ENCODE data around the gene SLC22A23.

The SLC22A23 gene

GRCh38 chr6:3321042-3321441 is 135.8 kb downstream of the SLC22A23 start:
- Histone ChIP-seq H3K36me3 (replicated peaks; ENCODE audit: insufficient read depth, low read length) (no peaks in the 10 kb centered on the region), H3F3A (ENCODE audit: insufficient read depth, low read length) (no peaks in the 10 kb centered on the region), H3K4me2 (ENCODE audit: low read depth, low read length) (no peak overlapping the region), H3K4me3 (ENCODE audit: low read length) (no peak overlapping the region), H3K9ac (ENCODE audit: low read length) (no peak overlapping the region), H3K4me1 (ENCODE audit: low read length) (no peaks in the 10 kb centered on the region), H3K27me3 (replicated peaks; ENCODE audit: insufficient read depth, low read length) (no peaks in the 10 kb centered on the region), H3K9me3 (replicated peaks; ENCODE audit: insufficient read depth, low read length) (no peaks in the 10 kb centered on the region), H4K20me1 (ENCODE audit: insufficient read depth, low read length) (no peaks in the 10 kb centered on the region), H3K9me2 (replicated peaks; ENCODE audit: insufficient read depth, low read length) (no peaks in the 10 kb centered on the region), H2AFZ (ENCODE audit: low read length) (no peak overlapping the region), H3K27ac (ENCODE audit: low read length) (no peak overlapping the region), H3K79me2 (ENCODE audit: low read length) (no peaks in the 10 kb centered on the region)
- DNase-seq, result no peak
- TF ChIP-seq CTCF (IDR thresholded peaks at IDR 0.05; ENCODE audit: low read length) (no peak), EZH2phosphoT487 (IDR thresholded peaks at IDR 0.05; ENCODE audit: low read length) (no peak), EZH2 (optimal IDR thresholded peaks at IDR 0.05; ENCODE audit: low read depth, low read length) (no peak)

DNA sequence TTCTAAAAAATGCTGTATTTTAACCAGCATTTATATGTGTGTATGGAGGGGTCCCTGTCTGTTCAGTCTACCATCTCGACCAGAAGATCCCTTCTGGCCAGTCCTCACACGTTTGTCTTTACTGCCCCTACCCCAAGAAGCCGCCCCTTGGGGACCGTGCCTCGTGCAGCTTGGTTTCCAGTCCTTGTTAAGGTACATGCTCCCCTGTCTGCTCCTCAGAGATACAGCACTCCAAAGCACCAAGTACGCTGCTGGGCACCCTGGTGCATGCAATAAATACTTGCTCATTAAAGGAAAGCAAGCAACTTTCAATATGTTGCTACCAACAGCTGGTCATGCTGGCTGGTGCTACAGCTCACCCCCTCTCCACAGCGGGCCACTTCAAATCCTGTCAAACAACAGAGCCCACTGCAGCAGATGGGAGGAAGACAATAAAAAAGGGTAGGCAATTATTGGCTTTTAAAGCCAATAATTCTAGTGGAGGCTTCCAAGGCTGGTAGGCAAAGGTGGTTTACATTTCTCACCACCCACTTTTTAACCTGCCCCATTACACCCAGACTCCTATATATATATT is 136.5 kb downstream of the SLC22A23 start:
- Histone ChIP-seq H3K36me3 (replicated peaks; ENCODE audit: insufficient read depth, low read length) (no peaks in the 10 kb centered on the region), H3K9me3 (replicated peaks; ENCODE audit: insufficient read depth, low read length) (no peaks in the 10 kb centered on the region), H3F3A (ENCODE audit: insufficient read depth, low read length) (no peaks in the 10 kb centered on the region), H2AFZ (ENCODE audit: low read length) (no peak overlapping the region), H3K27ac (ENCODE audit: low read length) (no peak overlapping the region), H3K79me2 (ENCODE audit: low read length) (no peaks in the 10 kb centered on the region), H3K4me2 (ENCODE audit: low read depth, low read length) (no peak overlapping the region), H3K9me2 (replicated peaks; ENCODE audit: insufficient read depth, low read length) (no peaks in the 10 kb centered on the region), H3K9ac (ENCODE audit: low read length) (no peak overlapping the region), H3K27me3 (replicated peaks; ENCODE audit: insufficient read depth, low read length) (no peaks in the 10 kb centered on the region), H3K4me3 (ENCODE audit: low read length) (no peak overlapping the region), H4K20me1 (ENCODE audit: insufficient read depth, low read length) (no peaks in the 10 kb centered on the region), H3K4me1 (ENCODE audit: low read length) (no peaks in the 10 kb centered on the region)
- no peak for DNase-seq
- TF ChIP-seq CTCF (IDR thresholded peaks at IDR 0.05; ENCODE audit: low read length) (no peak), EZH2 (optimal IDR thresholded peaks at IDR 0.05; ENCODE audit: low read depth, low read length) (no peak), EZH2phosphoT487 (IDR thresholded peaks at IDR 0.05; ENCODE audit: low read length) (no peak)

- TF ChIP-seq EZH2 (optimal IDR thresholded peaks at IDR 0.05; ENCODE audit: low read depth, low read length), result no peak
- no peak for TF ChIP-seq CTCF (IDR thresholded peaks at IDR 0.05; ENCODE audit: low read length)
- no peak for TF ChIP-seq EZH2phosphoT487 (IDR thresholded peaks at IDR 0.05; ENCODE audit: low read length)
- no peak overlapping the region for H3K4me2 ChIP-seq (ENCODE audit: low read depth, low read length)
- no peak for DNase-seq
- no peaks in the 10 kb centered on the region for H3F3A ChIP-seq (ENCODE audit: insufficient read depth, low read length)
- H3K9me3 ChIP-seq (replicated peaks; ENCODE audit: insufficient read depth, low read length), result no peaks in the 10 kb centered on the region
- H3K9ac ChIP-seq (ENCODE audit: low read length), result no peak overlapping the region
- H3K4me3 ChIP-seq (ENCODE audit: low read length), result no peak overlapping the region
- H3K27ac ChIP-seq (ENCODE audit: low read length), result no peak overlapping the region
- H3K4me1 ChIP-seq (ENCODE audit: low read length), result no peaks in the 10 kb centered on the region
- H3K36me3 ChIP-seq (replicated peaks; ENCODE audit: insufficient read depth, low read length), result no peaks in the 10 kb centered on the region
- no peaks in the 10 kb centered on the region for H4K20me1 ChIP-seq (ENCODE audit: insufficient read depth, low read length)
- no peaks in the 10 kb centered on the region for H3K9me2 ChIP-seq (replicated peaks; ENCODE audit: insufficient read depth, low read length)
- no peak overlapping the region for H2AFZ ChIP-seq (ENCODE audit: low read length)
- no peaks in the 10 kb centered on the region for H3K79me2 ChIP-seq (ENCODE audit: low read length)
- H3K27me3 ChIP-seq (replicated peaks; ENCODE audit: insufficient read depth, low read length), result no peaks in the 10 kb centered on the region
Measured at GRCh38 chr6:3319610-3320200, 137.1 kb downstream of the SLC22A23 start.

All from MM.1S (cell line).